ENCODE measurements around the gene NPW. TPM values are rescaled to one million over a fixed set of nuclear protein-coding genes. Genes with fewer than 3 reads are reported as not detected.

NPW gene
- total RNA-seq, 4 donors from 2014 or later, result 0.48 TPM; not detected in 3

- Histone ChIP-seq H3K4me1 (peaks cover 25 to 55% (median 40%) of the 10 kb centered on the region in 3 donors), H3K9me3 (no peaks in the 10 kb centered on the region)
- intact Hi-C loops (cut with DNase I), result no loop called here
Observed at GRCh38 chr16:2002406-2003230, 17.0 kb upstream of the NPW start.

GRCh38 chr16:2003231-2003826 lies 16.3 kb upstream of the NPW start:
- peaks cover 41 to 64% (median 46%) of the 10 kb centered on the region in 3 donors for H3K36me3 ChIP-seq
- intact Hi-C loops (cut with DNase I), result no loop called here
- DNase-seq, result no peak
- peak overlapping the region in 1 of 4 donors; percentile 40 for H3K27ac ChIP-seq
- no peak for TF ChIP-seq CTCF (IDR thresholded peaks at IDR 0.05)
- TF ChIP-seq POLR2A (IDR thresholded peaks at IDR 0.05), result no peak
- no peaks in the 10 kb centered on the region for H3K9me3 ChIP-seq
- H3K4me1 ChIP-seq, result peaks cover 32 to 55% (median 42%) of the 10 kb centered on the region in 3 donors
- H3K27me3 ChIP-seq, result no peaks in the 10 kb centered on the region
- H3K4me3 ChIP-seq, result peak overlapping the region in 1 of 4 donors; percentile 49
- 89 to 100% methylated on average over 1 to 4 of the region's 8 CpGs for WGBS, 2 donors

More at GRCh38 chr16:2002406-2003230, 17.0 kb upstream of the NPW start:
- DNase-seq, result no peak
- no peaks in the 10 kb centered on the region for H3K27me3 ChIP-seq
- peaks cover 47 to 71% (median 51%) of the 10 kb centered on the region in 3 donors for H3K36me3 ChIP-seq
- H3K4me3 ChIP-seq, result no peak overlapping the region
- WGBS, 2 donors, result 100% methylated on average over 3 of the region's 47 CpGs
- TF ChIP-seq CTCF (IDR thresholded peaks at IDR 0.05) (no peak), POLR2A (IDR thresholded peaks at IDR 0.05) (no peak)
- H3K27ac ChIP-seq, result no peak overlapping the region

DNA sequence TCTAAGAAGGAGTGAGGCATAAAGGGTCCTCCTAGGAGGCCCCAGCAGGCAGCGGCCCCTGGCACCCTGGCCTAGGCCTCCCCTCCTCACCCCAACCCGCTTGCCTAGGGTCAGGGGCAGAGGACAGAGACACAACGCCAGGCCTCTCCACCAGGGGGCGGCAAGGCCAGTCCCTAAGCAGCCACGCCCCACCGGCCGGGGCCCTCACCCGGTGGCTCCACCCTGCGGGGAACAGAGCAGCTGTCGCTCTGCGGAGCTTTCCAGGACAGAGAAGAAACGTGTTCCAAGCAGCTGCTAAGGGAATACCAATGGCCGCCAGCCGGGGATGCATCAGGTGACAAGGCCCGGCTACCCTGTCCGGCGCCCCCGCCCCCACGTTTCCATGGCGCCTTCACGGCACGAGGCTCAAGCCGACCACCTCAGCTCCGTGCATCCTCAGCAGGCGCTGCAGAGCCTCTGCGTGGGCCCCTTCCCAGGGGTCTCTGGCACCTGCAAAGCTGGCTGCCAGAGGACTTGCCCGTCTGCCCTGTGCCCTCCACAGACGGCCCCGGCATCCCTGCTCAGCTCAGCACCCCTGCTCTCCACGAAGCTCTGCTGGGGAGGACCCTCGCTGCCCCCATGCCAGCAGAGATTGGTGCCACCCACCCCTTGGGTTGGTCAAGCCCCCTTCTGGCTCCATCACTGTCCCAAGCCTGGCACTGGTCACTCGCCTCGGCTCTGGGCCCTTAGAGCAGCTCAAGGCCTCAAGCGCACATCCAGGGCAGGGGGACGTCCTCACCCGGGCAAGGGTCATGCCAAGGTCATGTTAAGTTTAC lies 15.6 kb upstream of the NPW start:
- intact Hi-C loops (cut with DNase I), result no loop called here
- H3K4me1 ChIP-seq, result peaks cover 37 to 59% (median 48%) of the 10 kb centered on the region in 3 donors
- peaks cover 34 to 57% (median 39%) of the 10 kb centered on the region in 3 donors for H3K36me3 ChIP-seq
- TF ChIP-seq POLR2A (IDR thresholded peaks at IDR 0.05) (no peak), CTCF (IDR thresholded peaks at IDR 0.05) (peak; percentile 83 to 97 (median 94))
- H3K4me3 ChIP-seq, result peak overlapping the region in 2 of 4 donors; percentile 16 to 49
- H3K9me3 ChIP-seq, result no peaks in the 10 kb centered on the region
- H3K27me3 ChIP-seq, result no peaks in the 10 kb centered on the region
- H3K27ac ChIP-seq, result peak overlapping the region in 1 of 4 donors; percentile 40
- WGBS, 2 donors, result 42% methylated on average over 2 of the region's 36 CpGs; no CpG with 5 or more reads in 1 of the 2 donors
- peak; percentile 49 for DNase-seq

- Histone ChIP-seq H3K27ac (no peak overlapping the region), H3K36me3 (peaks cover 25 to 48% (median 32%) of the 10 kb centered on the region in 3 donors), H3K9me3 (no peaks in the 10 kb centered on the region), H3K27me3 (no peaks in the 10 kb centered on the region), H3K4me1 (peaks cover 37 to 63% (median 48%) of the 10 kb centered on the region in 3 donors), H3K4me3 (no peak overlapping the region)
- no peak for TF ChIP-seq POLR2A (IDR thresholded peaks at IDR 0.05)
- 53 to 65% methylated on average over 3 to 9 of the region's 34 CpGs for WGBS, 2 donors
- no peak for DNase-seq
- intact Hi-C loops (cut with DNase I), result no loop called here
Observed at GRCh38 chr16:2004795-2005517, 14.6 kb upstream of the NPW start.

DNA sequence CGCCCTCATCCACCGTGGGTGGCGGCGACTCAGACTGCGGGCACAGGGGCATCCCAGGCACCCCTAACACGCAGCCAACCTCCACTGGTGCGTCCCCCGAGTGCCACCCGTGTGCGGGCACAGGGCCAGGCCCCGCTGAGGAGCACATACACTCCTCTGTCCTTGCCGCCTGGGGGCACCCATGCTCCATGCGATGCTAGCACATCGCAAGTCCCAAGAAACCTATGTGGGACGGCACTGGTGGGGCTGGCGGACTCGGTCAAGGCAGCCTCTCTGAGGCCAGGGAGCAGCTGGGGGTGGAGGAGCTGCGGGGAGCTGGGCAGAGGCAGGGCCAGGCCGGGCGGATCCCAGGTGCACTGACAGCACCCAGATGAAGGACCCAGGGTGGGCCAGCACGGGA lies 13.9 kb upstream of the NPW start:
- no peak for DNase-seq
- Histone ChIP-seq H3K4me1 (peaks cover 44 to 70% (median 54%) of the 10 kb centered on the region in 3 donors), H3K27ac (no peak overlapping the region), H3K27me3 (no peaks in the 10 kb centered on the region), H3K4me3 (no peak overlapping the region), H3K36me3 (peaks cover 20 to 41% (median 26%) of the 10 kb centered on the region in 3 donors), H3K9me3 (no peaks in the 10 kb centered on the region)
- TF ChIP-seq POLR2A (IDR thresholded peaks at IDR 0.05), result no peak
- no peak for TF ChIP-seq CTCF (IDR thresholded peaks at IDR 0.05)
- intact Hi-C loops (cut with DNase I), result no loop called here
- WGBS, 2 donors, result 75 to 92% methylated on average over 5 to 8 of the region's 21 CpGs

Data from esophagus squamous epithelium (tissue), 5 donors.